NCI-H1105 (cell line): ENCODE data around the gene NAA30.
"Not testable (repeated sequence)": the region's sequence is repeated elsewhere in the genome, so short reads cannot be mapped to it uniquely, and the experiment has no call there.

Source experiments
- DNase-seq: peaks from one replicate; lab custom pipeline; 2025; lab: John Stamatoyannopoulos, UW

Gene NAA30

DNA sequence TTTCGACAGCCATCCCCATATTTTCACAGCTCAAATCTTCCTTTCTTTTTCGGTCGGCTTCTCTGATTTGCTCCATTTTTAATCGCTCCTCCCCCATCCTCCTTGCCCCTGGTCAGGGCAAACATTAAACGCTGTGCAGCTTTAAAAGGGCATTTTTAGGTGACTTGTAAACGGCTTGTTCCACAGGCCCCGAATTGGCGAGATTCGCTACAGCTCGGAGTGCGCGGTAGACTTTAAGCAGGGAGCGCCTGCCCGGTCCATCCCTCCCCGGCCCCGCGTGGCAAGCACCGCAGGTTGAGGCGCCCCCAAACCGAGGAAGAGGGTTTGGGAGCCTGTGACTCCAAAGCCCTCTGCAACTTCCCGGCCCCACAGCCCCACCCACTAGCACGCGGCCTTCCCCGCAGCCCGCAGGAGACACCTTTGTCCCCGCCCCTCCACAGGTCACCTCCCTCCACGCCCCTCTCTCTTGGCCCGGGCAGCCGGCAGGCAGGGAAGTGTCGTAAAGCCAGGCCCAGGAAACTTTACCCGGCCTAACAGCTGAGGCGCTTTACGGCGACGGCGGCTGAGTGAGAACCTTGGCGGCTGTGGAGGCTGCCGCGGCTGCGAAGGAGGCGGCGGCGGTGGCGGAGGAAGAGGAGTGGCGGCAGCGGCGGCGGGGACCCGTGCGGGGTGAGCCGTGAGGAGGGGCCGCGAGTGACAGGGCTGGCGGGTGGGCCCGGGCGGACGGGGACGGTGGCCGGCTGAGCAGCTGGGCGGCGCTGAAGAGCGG, at the start of gene NAA30:
Gene NAA30 (plus strand): TSS at position 550 of the 769 bp plus-strand sequence. CDS start 372 bp downstream, outside the sequence.
- DNase-seq, result peak; percentile 97

GRCh38 chr14:57343545-57344297, 46.7 kb upstream of the NAA30 start:
- not testable (repeated sequence) for DNase-seq

DNA sequence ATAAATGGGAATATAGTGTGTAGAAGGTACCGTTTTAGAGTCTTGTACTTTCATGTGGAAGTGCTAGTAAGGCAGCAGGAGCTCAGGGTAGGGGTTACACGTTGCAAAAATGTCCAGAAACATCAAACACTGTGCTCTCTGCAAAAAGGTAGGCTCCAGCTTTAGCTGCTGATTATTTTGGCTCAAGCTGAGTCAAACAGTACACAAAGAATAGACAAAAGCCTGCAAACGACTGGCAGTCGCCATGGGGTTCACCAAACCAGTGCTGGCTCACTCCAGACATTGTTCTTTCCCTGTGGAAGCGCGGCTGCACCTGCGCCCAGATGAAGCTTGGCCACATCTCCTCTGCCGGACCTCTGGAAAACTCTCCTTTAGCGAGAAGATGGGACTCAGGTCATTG, 45.3 kb upstream of the NAA30 start:
- DNase-seq, result no peak

DNA sequence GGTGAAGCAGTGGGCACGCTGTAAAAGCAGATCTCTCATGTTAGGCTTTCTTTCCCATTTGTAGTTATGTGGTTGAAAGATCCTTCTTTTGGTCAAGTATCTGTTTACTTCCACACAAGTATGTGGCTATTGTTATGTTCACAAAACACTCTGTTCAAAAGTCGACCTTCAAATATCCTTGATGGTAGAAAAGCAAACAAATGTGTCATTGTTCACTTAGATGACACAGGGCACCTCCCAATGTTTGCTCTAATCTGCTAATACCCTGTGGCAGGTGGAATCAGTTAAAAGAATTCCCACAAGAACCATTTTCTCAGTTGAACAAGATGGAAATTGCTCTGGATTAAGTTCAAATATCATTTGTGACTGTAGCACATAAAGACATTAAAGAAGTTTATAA, 43.6 kb upstream of the NAA30 start:
- no peak for DNase-seq

DNA sequence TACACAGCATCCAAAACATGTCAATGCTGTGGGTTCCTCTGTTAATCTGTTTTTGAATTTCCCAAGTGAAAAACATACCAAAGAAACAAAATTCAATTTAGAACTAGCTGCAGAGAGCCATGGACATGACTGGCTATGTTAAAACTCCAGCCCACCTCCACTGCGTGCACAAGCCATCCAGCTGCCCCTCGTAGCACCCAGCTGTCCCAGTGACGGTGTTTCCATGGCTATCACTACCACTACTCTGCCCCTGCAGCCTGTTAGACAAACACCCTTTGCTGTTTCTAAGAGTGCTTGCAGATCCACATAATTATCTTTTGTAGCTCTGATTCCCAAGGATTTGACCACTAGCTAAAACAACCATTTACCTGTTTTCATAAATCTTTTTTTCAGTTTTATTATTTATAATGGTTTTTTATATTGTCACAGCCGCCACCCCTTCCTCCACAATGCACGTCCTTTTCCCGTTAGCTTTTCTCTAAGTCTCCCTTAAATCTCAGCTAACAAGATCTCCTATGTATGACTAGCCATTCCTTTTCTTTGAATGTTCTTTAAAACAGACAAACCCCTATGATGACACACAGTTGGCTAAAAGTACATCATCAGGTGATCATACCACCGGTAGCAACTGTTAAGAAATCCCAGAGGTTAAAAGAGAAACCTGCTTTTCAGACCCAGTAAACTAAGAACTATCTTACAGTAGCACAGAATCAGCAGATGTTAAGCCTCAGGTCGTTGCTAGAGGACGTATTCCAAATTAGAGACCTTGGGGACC, 37.8 kb upstream of the NAA30 start:
- no peak for DNase-seq

DNA sequence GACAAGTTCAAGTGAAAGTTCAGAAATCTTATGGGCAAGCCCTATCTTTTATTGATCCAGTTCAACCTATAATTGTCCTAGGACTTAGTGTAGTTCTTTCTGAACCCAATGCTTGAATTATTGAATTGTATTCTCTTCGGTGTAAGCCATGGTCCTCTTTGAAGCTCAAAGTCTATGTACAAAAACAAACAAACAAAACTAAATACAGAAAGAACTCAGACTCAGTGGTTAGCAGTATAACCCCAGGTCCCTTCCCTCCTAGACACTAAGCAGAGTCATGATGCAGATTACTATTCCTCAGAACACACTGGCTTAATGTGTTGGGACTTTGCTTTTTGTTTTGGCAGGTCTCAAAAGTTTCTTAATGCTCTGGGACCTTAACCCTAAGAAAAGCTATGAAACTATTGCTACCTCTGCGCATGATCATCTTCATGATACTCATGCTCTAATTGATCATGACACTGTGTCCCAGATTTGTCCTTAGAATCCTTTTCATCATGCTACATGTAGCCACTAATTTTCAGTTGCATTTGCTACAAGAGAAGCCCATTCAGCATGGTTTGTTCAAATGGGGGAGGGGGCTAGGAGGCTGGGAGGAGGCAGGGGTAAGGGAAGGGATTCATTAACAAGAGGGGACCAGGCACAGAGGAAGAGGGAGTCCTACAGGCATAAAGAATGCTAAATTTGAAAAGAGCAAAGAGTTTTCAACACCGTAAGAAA, 35.1 kb upstream of the NAA30 start:
- DNase-seq, result no peak

DNA sequence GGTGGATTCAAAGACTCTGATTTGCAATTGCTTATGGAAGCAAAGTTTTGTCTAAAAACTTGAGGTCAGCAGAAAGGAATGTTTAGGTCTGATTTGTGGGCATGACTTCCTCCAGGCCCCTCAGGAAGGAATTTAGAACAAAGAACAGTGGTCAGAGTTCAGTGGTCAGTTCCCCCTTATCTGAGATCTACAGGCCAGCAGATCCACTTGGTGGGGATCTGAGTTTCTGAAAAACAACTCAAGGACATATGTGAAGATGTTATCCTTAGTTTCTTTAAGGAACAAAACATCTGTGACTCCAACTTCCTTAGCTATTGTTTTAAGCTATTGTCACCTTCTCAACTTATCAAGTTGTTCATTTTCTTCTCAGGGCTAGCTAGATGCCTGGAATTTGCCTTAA, 28.0 kb upstream of the NAA30 start:
- no peak for DNase-seq

DNA sequence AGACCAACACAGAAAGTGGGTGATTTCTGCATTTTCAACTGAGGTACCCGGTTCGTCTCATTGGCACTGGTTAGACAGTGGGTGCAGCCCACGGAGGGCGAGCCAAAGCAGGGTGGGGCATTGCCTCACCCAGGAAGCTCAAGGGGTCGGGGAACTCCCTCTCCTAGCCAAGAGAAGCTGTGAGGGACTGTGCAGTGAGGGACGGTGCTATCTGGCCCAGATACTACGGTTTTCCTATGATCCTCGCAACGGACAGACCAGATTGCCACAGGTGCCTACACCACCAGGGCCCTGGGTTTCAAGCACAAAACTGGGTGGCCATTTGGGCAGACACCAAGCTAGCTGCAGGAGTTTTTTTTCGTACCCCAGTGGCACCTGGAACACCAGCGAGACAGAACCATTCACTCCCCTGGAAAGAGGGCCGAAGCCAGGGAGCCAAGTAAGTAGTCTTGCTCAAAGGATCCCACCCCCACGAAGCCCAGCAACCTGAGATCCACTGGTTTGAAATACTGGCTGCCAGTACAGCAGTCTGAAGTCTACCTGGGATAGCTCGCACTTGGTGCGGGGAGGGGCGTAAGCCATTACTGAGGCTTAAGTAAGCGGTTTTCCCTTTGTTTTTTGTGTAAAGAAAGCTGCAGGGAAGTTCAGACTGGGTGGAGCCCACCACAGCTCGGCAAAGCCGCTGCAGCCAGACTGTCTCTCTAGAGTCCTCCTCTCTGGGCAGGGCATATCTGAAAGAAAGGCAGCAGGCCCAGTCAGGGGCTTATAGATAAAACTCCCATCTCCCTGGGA, 25.5 kb upstream of the NAA30 start:
- DNase-seq, result no peak

DNA sequence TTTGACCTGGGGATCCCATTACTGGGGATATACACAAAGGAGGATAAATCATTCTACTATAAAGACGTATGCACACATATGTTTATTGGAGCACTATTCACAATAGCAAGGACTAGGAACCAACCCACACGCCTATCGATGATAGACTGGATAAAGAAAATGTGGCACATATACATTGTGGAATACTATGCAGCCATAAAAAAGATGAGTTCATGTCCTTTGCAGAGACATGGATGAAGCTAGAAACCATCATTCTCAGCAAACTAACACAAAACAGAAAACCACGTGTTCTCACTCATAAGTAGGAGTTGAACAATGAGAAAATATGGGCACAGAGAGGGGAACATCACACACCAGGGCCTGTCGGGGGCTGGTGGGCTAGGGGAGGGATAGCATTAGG, 20.2 kb upstream of the NAA30 start:
- DNase-seq, result not testable (repeated sequence)

DNA sequence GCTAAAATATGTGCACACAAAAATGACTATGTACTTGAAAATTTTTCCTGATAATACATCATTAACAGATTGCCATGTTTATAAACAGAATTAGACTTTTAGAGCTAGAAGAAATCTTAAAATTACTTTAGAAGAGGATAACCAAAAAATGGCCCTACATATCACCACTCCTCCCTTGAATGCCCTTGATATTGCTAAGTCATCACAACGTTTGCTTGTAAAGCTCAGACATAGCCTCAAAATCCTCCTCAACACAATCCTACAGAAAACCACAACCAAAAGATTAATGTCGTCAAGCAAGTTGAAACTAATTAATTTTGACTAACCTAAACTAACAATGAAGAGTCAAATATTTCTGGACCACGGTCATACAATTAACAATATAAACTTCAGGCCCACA, 19.4 kb upstream of the NAA30 start:
- no peak for DNase-seq

DNA sequence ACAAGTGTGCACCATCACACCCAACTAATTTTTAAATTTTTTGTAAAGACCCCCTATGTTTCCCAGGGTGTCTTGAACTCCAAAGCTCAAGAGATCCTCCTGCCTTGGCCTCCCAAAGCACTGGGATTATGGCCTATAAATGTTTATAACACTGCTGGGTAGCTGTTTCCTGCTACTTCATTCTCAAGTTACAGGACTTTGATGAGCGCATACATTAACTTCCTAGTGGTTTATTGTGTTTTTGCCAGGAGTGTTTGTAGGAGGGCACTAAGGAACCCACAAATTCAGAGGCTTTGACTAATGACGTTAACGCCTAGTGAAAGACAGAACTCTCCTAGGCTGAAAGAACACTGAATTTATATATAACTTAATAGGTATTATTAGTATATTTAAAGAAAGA, 15.2 kb upstream of the NAA30 start:
- DNase-seq, result no peak

GRCh38 chr14:57378661-57379060, 11.7 kb upstream of the NAA30 start:
- no peak for DNase-seq

- DNase-seq, result no peak
Observed at GRCh38 chr14:57380935-57381334, 9.5 kb upstream of the NAA30 start.

DNA sequence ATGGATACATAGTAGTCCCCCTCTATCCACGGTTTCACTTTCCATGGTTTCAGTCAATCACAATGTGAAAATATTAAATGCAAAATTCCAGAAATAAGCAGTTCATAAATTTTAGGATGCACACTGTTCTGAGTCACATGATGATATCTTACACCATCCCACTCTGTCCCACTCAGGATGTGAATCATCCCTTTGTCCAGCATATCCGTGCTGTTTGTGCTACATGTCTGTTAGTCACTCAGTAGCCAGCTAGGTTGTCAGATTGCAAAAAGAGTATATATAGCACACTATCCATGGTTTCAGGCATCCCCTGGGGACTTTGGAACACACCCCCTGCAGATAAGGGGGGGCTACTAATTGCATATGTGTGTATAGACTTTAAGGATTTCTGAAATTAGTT, 8.1 kb upstream of the NAA30 start:
- DNase-seq, result no peak

- no peak for DNase-seq
Observed at GRCh38 chr14:57383125-57383745, 7.2 kb upstream of the NAA30 start.

DNA sequence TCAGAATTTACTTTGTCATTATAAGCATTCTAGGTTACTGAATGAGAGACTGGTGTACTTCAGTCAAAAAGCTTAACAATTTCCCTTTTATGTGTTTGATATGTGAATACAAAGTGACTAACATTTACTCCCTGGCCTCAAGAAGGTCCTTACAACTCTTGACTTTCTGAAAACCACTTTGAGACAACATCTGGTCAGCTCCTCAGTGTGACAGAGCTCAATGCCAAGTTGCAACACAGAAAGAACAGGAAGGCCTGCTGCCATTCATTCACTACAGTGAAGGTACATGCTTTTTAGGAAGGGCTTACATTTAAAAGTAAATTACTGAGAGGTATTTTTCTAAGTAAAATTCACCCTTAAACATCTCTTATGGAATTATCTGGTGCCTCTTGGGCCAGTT, 2.3 kb upstream of the NAA30 start:
- DNase-seq, result no peak

DNA sequence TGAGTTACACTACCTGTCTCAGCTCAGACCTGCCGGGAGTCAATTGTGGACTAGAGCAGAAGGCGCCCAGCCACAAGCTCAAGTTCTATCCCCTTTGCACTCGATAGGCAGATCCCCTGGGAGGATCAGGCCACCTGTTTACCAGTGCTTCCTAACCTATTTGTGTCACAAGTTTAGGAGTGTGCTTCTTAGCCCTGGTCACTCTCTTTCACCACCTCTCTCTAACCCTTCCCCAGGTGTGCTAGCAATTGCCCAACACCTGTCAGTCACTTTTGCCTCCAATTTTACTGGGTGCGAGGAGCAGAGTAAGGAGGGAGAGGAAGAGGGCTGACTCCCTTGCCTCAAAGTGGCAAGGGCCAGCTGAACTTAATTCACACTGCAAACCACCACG, 745 bp upstream of the NAA30 start:
- no peak for DNase-seq

GRCh38 chr14:57390806-57391516, 575 bp downstream of the NAA30 start:
- peak; percentile 38 for DNase-seq

- no peak for DNase-seq
Observed at GRCh38 chr14:57391517-57392195, 1.3 kb downstream of the NAA30 start.

DNA sequence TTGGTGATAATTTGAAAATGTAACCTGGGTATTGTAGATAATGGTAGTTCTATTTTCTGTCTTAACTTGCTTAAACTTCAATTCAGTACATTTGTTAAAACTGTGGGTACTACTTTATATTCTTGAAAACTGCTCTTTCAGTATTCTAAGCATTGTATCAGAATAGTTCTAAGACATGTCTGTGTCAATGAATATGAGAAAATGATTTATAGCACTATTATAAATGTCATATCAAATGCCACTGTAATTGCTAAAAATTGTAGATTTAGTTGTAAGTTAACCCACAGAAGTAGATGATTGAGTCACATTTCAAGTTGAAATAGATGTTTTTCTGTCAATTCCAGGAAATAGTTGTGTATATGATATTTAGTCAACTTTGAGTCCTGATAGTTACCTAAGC, 2.4 kb downstream of the NAA30 start:
- no peak for DNase-seq
